A549 (cell line): Measurements from ENCODE around the gene MYLK2. TPM values are rescaled to one million over a fixed set of nuclear protein-coding genes. Genes with fewer than 3 reads are reported as not detected.
A peak's percentile ranks its signal among the peaks of the same experiment; 100 is the strongest.

Experiments used
- ATAC-seq, 2 experiments: fragments of 200-7000 bp in 1 of 2; fragments of >200 bp in 1 of 2; cut with Nextera tagmentation in 1 of 2; cut with Tn5 transposase in 1 of 2; 3 replicates each; pipeline versions ENCODE4 v1.8.0 to v1.9.1; 2018 to 2020; ENCODE audit warnings: mild to moderate bottlenecking in 1 of 2, moderate library complexity in 1 of 2
- CTCF ChIA-PET: fragments of 300-600 bp; sonication (Branson Sonifier 250); formaldehyde crosslinking; extraction: SDS; loops from one replicate; lab custom pipeline; 2021; ENCODE audit warnings: antibody characterized with exemption, inconsistent platforms; lab: Yijun Ruan, JAX
- POLR2A ChIA-PET: fragments of 350-600 bp; formaldehyde crosslinking; extraction: SDS; loops from one replicate; lab custom pipeline; 2021; ENCODE audit warnings: antibody characterized with exemption, inconsistent platforms; lab: Yijun Ruan, JAX
- DNase-seq, 2 experiments: peaks; one replicate each; pipeline versions ENCODE4 v3.0.0 to v3.0.0-alpha.2; 2011 to 2016; ENCODE audit warnings: low read depth in 1 of 2, low spot score in 1 of 2
- FAIRE-seq: peaks from 2 replicates; lab custom pipeline; 2011; peaks lifted over from hg19 to GRCh38; lab: Jason Lieb, UNC
- H3K27ac ChIP-seq, 2 experiments: fragments of >200 bp; sonication (Bioruptor Twin); formaldehyde crosslinking; 3 replicates each; pipeline ENCODE4 v1.5.1; 2016 to 2017
- H3K4me1 ChIP-seq: fragments of >200 bp; sonication (Bioruptor Twin); formaldehyde crosslinking; 3 replicates; pipeline ENCODE4 v1.6.1; 2016
- H3K4me2 ChIP-seq: fragments of >200 bp; sonication (Bioruptor Twin); formaldehyde crosslinking; 3 replicates; pipeline ENCODE4 v1.6.1; 2016
- H3K4me3 ChIP-seq: fragments of >200 bp; sonication (Bioruptor Twin); formaldehyde crosslinking; 3 replicates; pipeline ENCODE4 v1.5.1; 2016
- H3K9me3 ChIP-seq: fragments of >200 bp; sonication (Bioruptor Twin); formaldehyde crosslinking; 3 replicates; pipeline ENCODE4 v1.6.1; 2016
- BHLHE40 ChIP-seq: IDR thresholded peaks from 2 replicates; pipeline ENCODE4 v1.6.1; 2012; ENCODE audit warnings: low read depth, low read length, inconsistent platforms
- CBX8 ChIP-seq: fragments of 200-600 bp; sonication (generic); IDR thresholded peaks from 2 replicates; pipeline ENCODE4 v1.6.1; 2016
- CHD2 ChIP-seq: fragments of 150-350 bp; IDR thresholded peaks from 2 replicates; pipeline ENCODE4 v1.6.1; 2014; ENCODE audit warnings: low read length; ENCODE audit not compliant: partially characterized antibody
- CHD4 ChIP-seq: fragments of 200-600 bp; sonication (generic); IDR thresholded peaks from 2 replicates; pipeline ENCODE4 v1.6.1; 2016; ENCODE audit warnings: antibody characterized with exemption, mild to moderate bottlenecking, borderline replicate concordance
- EP300 ChIP-seq, 2 experiments: fragments of >200 bp; sonication (Bioruptor Twin); formaldehyde crosslinking; IDR thresholded peaks; 2 replicates in 1 of 2; 3 replicates in 1 of 2; pipeline ENCODE4 v1.6.1; 2016 to 2017
- ESRRA ChIP-seq: fragments of 150-350 bp; IDR thresholded peaks from 2 replicates; pipeline ENCODE4 v1.6.1; 2014; ENCODE audit warnings: mild to moderate bottlenecking, low read length, borderline replicate concordance
- FOSB ChIP-seq: fragments of 250-450 bp; sonication (Bioruptor Pico); IDR thresholded peaks from 2 replicates; pipeline ENCODE4 v1.5.0; 2020; ENCODE audit warnings: mild to moderate bottlenecking, moderate library complexity
- FOXS1 ChIP-seq: fragments of 250-450 bp; sonication (Bioruptor Pico); IDR thresholded peaks from 2 replicates; pipeline ENCODE4 v1.5.0; 2020; ENCODE audit warnings: mild to moderate bottlenecking, moderate library complexity
- GATA3 ChIP-seq: IDR thresholded peaks from 2 replicates; pipeline ENCODE4 v1.6.1; 2012; ENCODE audit warnings: borderline replicate concordance
- HDAC2 ChIP-seq: fragments of 200-600 bp; sonication (generic); IDR thresholded peaks from 2 replicates; pipeline ENCODE4 v1.6.1; 2016
- HEYL ChIP-seq: fragments of 250-450 bp; sonication (Bioruptor Pico); IDR thresholded peaks from 2 replicates; pipeline ENCODE4 v1.8.0; 2021; ENCODE audit warnings: mild to moderate bottlenecking, moderate library complexity
- HMGXB4 ChIP-seq: fragments of 250-450 bp; sonication (Bioruptor Pico); IDR thresholded peaks from 2 replicates; pipeline ENCODE4 v1.5.0; 2021; ENCODE audit warnings: mild to moderate bottlenecking, moderate library complexity, borderline replicate concordance
- HOXA7 ChIP-seq: fragments of 250-450 bp; sonication (Bioruptor Pico); IDR thresholded peaks from 2 replicates; pipeline ENCODE4 v1.5.0; 2020; ENCODE audit warnings: mild to moderate bottlenecking, moderate library complexity
- JUNB ChIP-seq: fragments of >200 bp; sonication (Bioruptor Twin); formaldehyde crosslinking; IDR thresholded peaks from 2 replicates; pipeline ENCODE4 v1.6.1; 2016
- KDM5A ChIP-seq: fragments of 200-600 bp; sonication (generic); IDR thresholded peaks from 2 replicates; pipeline ENCODE4 v1.6.1; 2016; ENCODE audit warnings: antibody characterized with exemption, mild to moderate bottlenecking
- MAFK ChIP-seq: fragments of 450-650 bp; IDR thresholded peaks from 2 replicates; pipeline ENCODE4 v1.6.1; 2014; ENCODE audit not compliant: partially characterized antibody
- NFE2L2 ChIP-seq: fragments of 150-350 bp; conservative IDR thresholded peaks from 2 replicates; pipeline ENCODE4 v1.6.1; 2014; ENCODE audit warnings: low read length
- POLR2AphosphoS2 ChIP-seq: conservative IDR thresholded peaks from 2 replicates; pipeline ENCODE4 v1.6.1; 2012; ENCODE audit warnings: low read length, improper control_type of control experiment, inconsistent platforms
- RFX5 ChIP-seq: fragments of 450-650 bp; IDR thresholded peaks from 2 replicates; pipeline ENCODE4 v1.7.1; 2014; ENCODE audit warnings: antibody characterized with exemption, mild to moderate bottlenecking, moderate library complexity
- TFCP2L1 ChIP-seq: fragments of 250-450 bp; sonication (Bioruptor Pico); IDR thresholded peaks from 2 replicates; pipeline ENCODE4 v1.5.0; 2021; ENCODE audit warnings: mild to moderate bottlenecking
- TP53 ChIP-seq: fragments of 250-450 bp; sonication (Bioruptor Pico); IDR thresholded peaks from 2 replicates; pipeline ENCODE4 v1.5.0; 2021; ENCODE audit warnings: mild to moderate bottlenecking, moderate library complexity
- USF2 ChIP-seq: fragments of 450-650 bp; IDR thresholded peaks from 2 replicates; pipeline ENCODE4 v1.6.1; 2014; ENCODE audit warnings: antibody characterized with exemption
- ZNF302 ChIP-seq: fragments of 250-450 bp; sonication (Bioruptor Pico); IDR thresholded peaks from 2 replicates; pipeline ENCODE4 v1.9.0; 2021; ENCODE audit warnings: inconsistent platforms, mild to moderate bottlenecking, moderate library complexity
- ZSCAN20 ChIP-seq: fragments of 250-450 bp; sonication (Bioruptor Pico); IDR thresholded peaks from 2 replicates; pipeline ENCODE4 v1.8.0; 2022; ENCODE audit warnings: mild to moderate bottlenecking, moderate library complexity
- WGBS: methylation state at CpG from one replicate; pipeline ENCODE4 v1.1.6; 2017; ENCODE audit errors: missing lambda C conversion rate; 5-methylcytosine and 5-hydroxymethylcytosine counted together
- polyA plus RNA-seq, 4 experiments: library from polyadenylated mRNA; depleted of rRNA in 3 of 4; stranded (reverse); fragments of >200 nt; fragmentation: RNase III in 1 of 4; extraction: RNeasy Plus Mini Kit Qiagen cat#74134 plus additional on column Dnase treatment in 1 of 4; gene quantifications; 2 replicates in 3 of 4; 3 replicates in 1 of 4; pipeline ENCODE4 v1.2.3, GENCODE V29; 2011 to 2017

Gene MYLK2
- polyA plus RNA-seq, 2 of the 4 experiments (the other 2 are of a cell fraction) = 0.09 to 0.36 TPM

- ATAC-seq (no peak), DNase-seq (no peak), FAIRE-seq (no peak)
- ChIA-PET POLR2A (interaction anchor here (0.9 kb wide), 1 partner anchor 106 kb away, joined by 3 read pairs; the partner anchor contains the start of gene TPX2), CTCF (interaction anchor here (0.5 to 14.7 kb wide), 12 partner anchors 8 to 808 kb away, joined by 3 to 145 read pairs (median 4); partner anchors contain the start of gene PDRG1)
- WGBS = 86% methylated on average over 27 of the region's 28 CpGs
- Histone ChIP-seq H3K4me1 (peaks cover 62% of the 10 kb centered on the region), H3K27ac (peak overlapping the region; percentile 85 to 86), H3K4me3 (no peak overlapping the region), H3K9me3 (no peaks in the 10 kb centered on the region), H3K4me2 (peak overlapping the region; percentile 71)
- TF ChIP-seq TP53 (CRISPR knock-in tag) (no peak), BHLHE40 (no peak), GATA3 (no peak), FOSB (CRISPR knock-in tag) (no peak), CHD4 (no peak), MAFK (no peak), CHD2 (no peak), HOXA7 (no peak), HMGXB4 (CRISPR knock-in tag) (no peak), ZNF302 (CRISPR knock-in tag) (no peak), ESRRA (no peak)
Measured at GRCh38 chr20:31844737-31845299, 25.7 kb downstream of the MYLK2 start.

DNA sequence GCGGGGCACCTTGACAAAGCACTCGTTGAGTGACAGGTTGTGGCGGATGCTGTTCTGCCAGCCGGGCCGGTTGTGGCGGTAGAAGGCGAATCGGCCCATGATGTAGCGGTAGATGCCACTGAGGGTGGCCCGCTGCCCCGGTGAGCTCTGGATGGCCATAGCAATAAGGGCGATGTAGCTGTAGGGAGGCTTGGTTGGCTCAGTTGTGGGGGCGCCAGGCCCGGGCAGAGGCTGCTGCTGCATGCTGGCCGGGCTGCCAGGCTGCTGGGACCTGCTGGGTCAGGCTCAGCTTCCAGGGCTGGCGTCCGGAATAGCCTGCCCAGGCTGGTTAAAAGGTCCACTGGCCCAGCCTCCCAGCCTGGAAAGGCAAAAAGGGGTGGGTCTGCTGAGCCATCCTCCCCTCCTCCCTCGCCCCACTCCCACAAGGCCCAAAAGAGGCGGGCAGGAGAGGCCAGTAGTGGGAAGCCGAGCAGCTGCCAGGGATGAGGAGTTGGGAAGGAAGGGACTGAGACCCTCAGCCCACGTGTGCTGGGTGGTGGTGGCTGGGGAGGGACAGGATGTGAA is 26.2 kb downstream of the MYLK2 start, which contains the start of gene FOXS1:
TSS of gene FOXS1 (minus strand) at position 305 of the 564 bp plus-strand sequence. CDS start at position 243, 62 bp downstream.
- DNase-seq (no peak), FAIRE-seq (no peak), ATAC-seq (peak in 1 of 2 experiments; percentile 15; a peak in 3 of 6 replicates)
- peak within 1 kb of the TSS; percentile 85 to 86 for H3K27ac ChIP-seq
- 82% methylated on average over 21 of the region's 21 CpGs for WGBS
- H3K9me3 ChIP-seq = no peaks in the 10 kb centered on the region
- POLR2A ChIA-PET = interaction anchor here (0.9 kb wide), 1 partner anchor 106 kb away, joined by 3 read pairs; the partner anchor contains the start of gene TPX2
- TF ChIP-seq HDAC2 = no peak
- no peak for TF ChIP-seq KDM5A
- TF ChIP-seq ZSCAN20 (CRISPR knock-in tag) = no peak
- no peak for TF ChIP-seq CHD4
- TF ChIP-seq HOXA7 = no peak
- no peak for TF ChIP-seq GATA3
- TF ChIP-seq RFX5 = no peak
- no peak for TF ChIP-seq CBX8
- TF ChIP-seq JUNB = no peak
- TF ChIP-seq NFE2L2 = no peak
- H3K4me2 ChIP-seq = peak within 1 kb of the TSS; percentile 71
- H3K4me1 ChIP-seq = peaks cover 57% of the 10 kb centered on the region
- no peak within 1 kb of the TSS for H3K4me3 ChIP-seq
- CTCF ChIA-PET = interaction anchor here (0.9 to 14.7 kb wide), 13 partner anchors 8 to 229 kb away, joined by 3 to 145 read pairs (median 3); partner anchors contain the start of gene PDRG1

DNA sequence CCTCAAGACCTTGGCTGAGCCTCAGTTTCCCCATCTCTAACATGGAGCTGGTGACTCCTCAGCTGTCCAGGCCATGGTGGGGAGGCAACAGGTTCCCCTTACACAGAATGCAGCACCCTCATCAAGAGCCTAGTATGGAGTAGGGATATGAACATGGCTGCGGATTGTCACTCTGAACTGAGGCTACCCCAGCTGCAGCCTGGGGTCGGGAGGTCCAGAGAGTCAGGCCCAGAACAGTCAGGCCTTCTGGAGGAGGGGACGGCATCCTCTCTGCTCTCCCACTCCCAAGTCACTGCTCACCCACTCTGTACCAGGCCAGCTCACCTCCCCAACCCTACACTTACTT is 27.6 kb downstream of the MYLK2 start:
- POLR2A ChIA-PET = interaction anchor here (1.1 kb wide), 1 partner anchor 9 kb away, joined by 5 read pairs; no protein-coding TSS in a partner anchor
- no peak overlapping the region for H3K4me2 ChIP-seq
- no peak for ATAC-seq
- no peaks in the 10 kb centered on the region for H3K9me3 ChIP-seq
- FAIRE-seq = no peak
- no peak for DNase-seq
- TF ChIP-seq FOXS1 (CRISPR knock-in tag) (no peak), HEYL (CRISPR knock-in tag) (no peak), EP300 (IDR thresholded peaks at IDR 0.05) (no peak), RFX5 (no peak), POLR2AphosphoS2 (no peak), ESRRA (no peak), TFCP2L1 (no peak), USF2 (no peak), FOSB (CRISPR knock-in tag) (no peak)
- H3K27ac ChIP-seq = no peak overlapping the region
- H3K4me3 ChIP-seq = no peak overlapping the region
- WGBS = 33% methylated on average over 3 of the region's 3 CpGs
- CTCF ChIA-PET = interaction anchor here (0.6 to 14.7 kb wide), 46 partner anchors 6 to 597 kb away, joined by 3 to 145 read pairs (median 4); partner anchors contain the start of genes DUSP15, MYLK2, PDRG1 and TTLL9
- peaks cover 44% of the 10 kb centered on the region for H3K4me1 ChIP-seq
